Right atrium auricular region (tissue), 2 donors: ENCODE data around the gene DYSF. TPM values are rescaled to one million over a fixed set of nuclear protein-coding genes. Genes with fewer than 3 reads are reported as not detected.
A peak's percentile ranks its signal among the peaks of the same experiment; 100 is the strongest.

Experiments used
- DNase-seq: peaks from one replicate; pipeline ENCODE4 v3.0.0-alpha.2; 2019; ENCODE audit warnings: low spot score
- H3K27ac ChIP-seq, 2 donors: fragments of 200-600 bp; sonication (generic); 1 replicate in 1 of 2; 2 replicates in 1 of 2; pipeline ENCODE4 v1.5.1; 2016 to 2019
- H3K27me3 ChIP-seq, 2 donors: fragments of 200-600 bp; sonication (generic); one replicate each; pipeline versions ENCODE4 v1.5.1 to v1.6.0; 2017 to 2019
- H3K36me3 ChIP-seq: fragments of 200-600 bp; sonication (generic); one replicate; pipeline ENCODE4 v1.5.1; 2016
- H3K4me1 ChIP-seq, 2 donors: fragments of 200-600 bp; sonication (generic); one replicate each; pipeline versions ENCODE4 v1.5.1 to v1.6.0; 2017 to 2019
- H3K4me3 ChIP-seq, 2 donors: fragments of 200-600 bp; sonication (generic); 1 replicate in 1 of 2; 2 replicates in 1 of 2; pipeline ENCODE4 v1.5.1; 2017 to 2019; ENCODE audit warnings: mild to moderate bottlenecking in 1 of 2, moderate library complexity in 1 of 2
- H3K9me3 ChIP-seq, 2 donors: fragments of 200-600 bp; sonication (generic); one replicate each; pipeline ENCODE4 v1.5.1; 2019
- CTCF ChIP-seq, 2 donors: fragments of 200-600 bp; sonication (generic); IDR thresholded peaks; one replicate each; pipeline ENCODE4 v1.5.1; 2019; ENCODE audit warnings: antibody characterized with exemption in 2 of 2
- total RNA-seq, 2 donors: library from RNA; depleted of rRNA; stranded (reverse); fragments of >200 nt; gene quantifications; one replicate each; pipeline ENCODE4 v1.1.0, GENCODE V29; 2016

Gene DYSF
- total RNA-seq, 2 donors from 2014 or later = 31.3 to 52.1 TPM

GRCh38 chr2:71613953-71614925, 160.9 kb downstream of the DYSF start:
- no peaks in the 10 kb centered on the region for H3K9me3 ChIP-seq
- no peak for TF ChIP-seq CTCF (IDR thresholded peaks at IDR 0.05)
- no peak overlapping the region for H3K4me3 ChIP-seq
- H3K36me3 ChIP-seq = no peaks in the 10 kb centered on the region
- H3K4me1 ChIP-seq = peaks cover 0 to 49% of the 10 kb centered on the region in 2 donors
- H3K27ac ChIP-seq = peak overlapping the region; percentile 86 to 92
- DNase-seq = peak; percentile 50
- H3K27me3 ChIP-seq = no peaks in the 10 kb centered on the region

- peaks cover 0 to 52% of the 10 kb centered on the region in 2 donors for H3K4me1 ChIP-seq
- TF ChIP-seq CTCF (IDR thresholded peaks at IDR 0.05) = no peak
- no peaks in the 10 kb centered on the region for H3K36me3 ChIP-seq
Measured at GRCh38 chr2:71614976-71615766, 161.8 kb downstream of the DYSF start.

GRCh38 chr2:71615767-71616730, 162.7 kb downstream of the DYSF start:
- H3K9me3 ChIP-seq = no peaks in the 10 kb centered on the region
- no peaks in the 10 kb centered on the region for H3K36me3 ChIP-seq
- TF ChIP-seq CTCF (IDR thresholded peaks at IDR 0.05) = no peak
- peaks cover 0 to 47% of the 10 kb centered on the region in 2 donors for H3K4me1 ChIP-seq
- H3K27ac ChIP-seq = peak overlapping the region; percentile 86 to 92
- peak; percentile 47 for DNase-seq
- no peak overlapping the region for H3K4me3 ChIP-seq
- no peaks in the 10 kb centered on the region for H3K27me3 ChIP-seq

More at GRCh38 chr2:71614976-71615766, 161.8 kb downstream of the DYSF start:
- Histone ChIP-seq H3K27ac (peak overlapping the region; percentile 86 to 92), H3K4me3 (no peak overlapping the region), H3K27me3 (no peaks in the 10 kb centered on the region), H3K9me3 (no peaks in the 10 kb centered on the region)
- peak; percentile 92 for DNase-seq

- Histone ChIP-seq H3K27me3 (no peaks in the 10 kb centered on the region), H3K27ac (no peak overlapping the region), H3K36me3 (no peaks in the 10 kb centered on the region), H3K4me3 (no peak overlapping the region), H3K9me3 (no peaks in the 10 kb centered on the region), H3K4me1 (peaks cover 0 to 47% of the 10 kb centered on the region in 2 donors)
- TF ChIP-seq CTCF (IDR thresholded peaks at IDR 0.05) = no peak
- peak; percentile 51 for DNase-seq
Measured at GRCh38 chr2:71617266-71617665, 163.9 kb downstream of the DYSF start.
